ENCODE measurements around the gene SLC6A19. TPM values are rescaled to one million over a fixed set of nuclear protein-coding genes. Genes with fewer than 3 reads are reported as not detected.

Gene SLC6A19
- total RNA-seq, 1 donor from 2014 or later = not detected

GRCh38 chr5:1166370-1166769 lies 35.0 kb upstream of the SLC6A19 start:
- DNase-seq (ENCODE audit: low spot score) = no peak

DNA sequence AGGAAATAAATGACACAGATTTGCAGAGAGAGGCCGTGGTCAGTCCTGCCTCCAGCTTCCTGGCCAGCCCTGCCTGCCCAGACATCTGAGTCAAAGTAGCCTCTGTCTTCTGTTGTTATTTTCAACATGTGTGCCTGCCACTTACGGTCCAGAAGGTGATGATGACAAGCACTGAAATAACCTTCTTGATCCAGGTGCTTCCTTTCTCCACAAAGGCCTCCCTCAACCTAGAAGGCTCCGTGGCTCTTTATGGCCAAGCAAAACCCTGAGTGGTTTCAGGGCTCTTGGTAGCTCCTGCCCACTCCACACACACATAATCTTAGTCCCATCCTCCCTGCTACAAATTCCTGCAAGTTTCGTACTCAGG lies 34.1 kb upstream of the SLC6A19 start:
- DNase-seq (ENCODE audit: low spot score) = no peak

- DNase-seq (ENCODE audit: low spot score) = peak; percentile 78
These were observed 33.4 kb upstream of the SLC6A19 start for GRCh38 chr5:1167728-1168709.

DNA sequence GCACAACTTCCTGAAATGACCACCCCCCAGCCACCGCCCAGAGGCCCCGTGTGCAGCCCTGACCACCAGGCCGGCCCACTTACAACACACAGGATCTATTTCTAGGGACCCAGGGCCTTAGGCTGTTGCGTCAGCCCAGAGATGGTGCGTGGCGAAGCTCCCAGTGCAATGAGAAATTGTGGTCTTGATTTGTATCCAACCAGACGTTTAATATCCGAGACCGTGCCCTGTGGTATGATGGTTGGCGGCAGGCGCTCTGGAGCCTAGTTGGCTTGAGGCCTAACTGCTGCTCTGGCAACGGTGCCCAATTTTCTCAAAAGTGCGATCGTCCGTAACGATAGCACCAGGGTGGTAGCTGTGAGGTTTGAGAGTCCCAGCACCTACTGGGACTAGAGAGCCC lies 32.6 kb upstream of the SLC6A19 start:
- DNase-seq (ENCODE audit: low spot score) = no peak

DNA sequence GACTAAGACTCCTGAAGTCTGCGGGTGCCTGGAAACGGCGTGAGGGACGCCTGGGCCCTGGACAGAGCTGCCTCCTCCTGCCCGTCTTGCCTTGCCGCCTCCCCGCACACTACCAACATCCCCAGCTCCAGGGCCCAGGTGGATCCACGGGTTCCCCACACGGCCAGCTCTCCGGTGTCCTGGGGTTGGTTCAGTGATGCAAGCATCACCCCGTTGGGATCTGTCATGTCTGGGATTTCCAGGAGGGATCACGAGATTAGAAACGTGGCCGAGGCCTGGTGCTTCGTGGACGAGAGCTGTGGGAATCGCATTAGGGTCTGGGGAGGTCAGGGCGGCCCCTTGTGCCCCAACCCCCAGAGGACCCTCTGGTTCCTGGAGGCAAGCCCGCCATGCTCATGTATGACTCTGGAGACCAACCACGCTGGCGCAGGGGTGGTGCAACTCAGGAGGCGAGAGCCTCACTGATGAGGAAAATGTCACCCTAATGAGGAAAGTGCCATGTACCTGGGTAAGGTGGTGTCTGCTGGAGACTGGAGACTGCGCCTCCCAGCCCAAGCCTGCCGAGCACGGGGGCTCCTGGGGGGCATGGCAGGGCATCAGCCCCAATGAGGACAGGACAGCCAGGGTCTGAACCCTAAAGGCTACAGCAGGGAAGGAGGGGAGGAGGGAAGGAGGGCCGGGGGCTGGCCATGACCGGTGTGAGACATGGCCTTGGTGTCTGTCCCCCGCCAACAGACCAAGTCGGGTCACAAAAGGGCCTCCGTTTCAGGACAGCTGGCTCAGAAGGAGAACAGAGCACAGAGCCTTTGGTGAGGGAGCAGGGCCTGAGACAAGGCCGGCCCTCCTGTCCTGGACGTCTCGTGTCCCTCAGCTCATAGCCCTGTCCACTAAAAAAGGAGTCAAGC lies 31.9 kb upstream of the SLC6A19 start:
- DNase-seq (ENCODE audit: low spot score) = no peak

DNA sequence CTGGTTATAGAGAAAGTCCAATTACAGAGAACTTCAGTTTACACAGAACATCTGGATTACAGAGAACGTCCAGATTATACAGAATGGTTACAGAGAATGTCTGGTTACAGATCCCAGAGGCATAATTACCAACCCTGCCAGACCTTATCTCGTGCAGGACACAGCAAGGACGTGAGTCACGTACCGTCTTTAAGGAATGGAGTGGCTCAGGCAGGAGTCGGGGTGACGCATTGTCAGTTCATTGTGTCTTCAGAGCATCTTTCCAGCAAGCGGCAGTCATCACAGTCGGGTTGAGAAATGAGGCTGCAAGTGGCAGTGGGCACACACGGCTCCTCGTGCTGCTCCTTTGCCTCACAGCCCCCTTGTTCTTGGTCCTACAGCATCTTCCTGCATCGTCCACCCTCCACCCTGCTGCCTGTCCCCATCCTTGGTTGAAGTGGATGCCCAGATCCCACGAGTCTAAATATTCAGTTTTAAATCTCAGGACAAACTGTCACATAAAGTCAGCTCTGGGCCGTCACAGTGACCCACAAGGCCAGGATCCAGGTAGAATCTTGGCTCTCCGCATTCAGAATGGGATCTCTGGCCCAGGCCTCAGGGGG lies 30.0 kb upstream of the SLC6A19 start:
- DNase-seq (ENCODE audit: low spot score) = no peak

- DNase-seq (ENCODE audit: low spot score) = no peak
These were observed 29.3 kb upstream of the SLC6A19 start for GRCh38 chr5:1172007-1172581.

DNA sequence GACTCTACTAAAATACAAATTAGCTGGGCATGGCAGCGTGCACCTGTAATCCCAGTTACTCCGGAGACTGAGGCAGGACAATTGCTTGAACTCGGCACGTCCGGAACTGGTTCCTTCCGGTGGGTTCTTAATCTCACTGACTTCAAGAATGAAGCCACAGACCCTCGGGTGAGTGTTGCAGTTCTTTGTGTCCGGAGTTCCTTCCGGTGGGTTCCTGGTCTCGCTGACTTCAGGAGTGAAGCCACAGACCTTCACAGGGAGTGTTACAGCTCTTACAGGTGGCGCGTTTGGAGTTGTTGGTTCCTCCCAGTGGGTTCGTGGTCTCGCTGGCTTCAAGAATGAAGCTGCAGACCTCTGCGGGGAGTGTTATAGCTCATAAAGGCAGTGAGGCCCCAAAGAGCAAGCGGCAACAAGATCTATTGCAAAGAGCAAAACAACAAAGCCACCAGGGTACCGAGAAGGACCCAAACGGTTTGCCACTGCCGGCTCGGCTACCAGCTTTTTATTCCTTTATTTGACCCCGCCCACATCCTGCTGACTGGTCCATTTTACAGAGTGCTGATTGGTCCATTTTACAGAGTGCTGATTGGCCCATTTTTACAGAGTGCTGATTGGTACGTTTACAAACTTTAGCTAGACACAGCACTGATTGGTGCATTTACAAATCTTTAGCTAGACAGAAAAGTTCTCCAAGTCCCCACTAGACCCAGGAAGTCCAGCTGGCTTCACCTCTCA lies 28.6 kb upstream of the SLC6A19 start:
- DNase-seq (ENCODE audit: low spot score) = no peak

DNA sequence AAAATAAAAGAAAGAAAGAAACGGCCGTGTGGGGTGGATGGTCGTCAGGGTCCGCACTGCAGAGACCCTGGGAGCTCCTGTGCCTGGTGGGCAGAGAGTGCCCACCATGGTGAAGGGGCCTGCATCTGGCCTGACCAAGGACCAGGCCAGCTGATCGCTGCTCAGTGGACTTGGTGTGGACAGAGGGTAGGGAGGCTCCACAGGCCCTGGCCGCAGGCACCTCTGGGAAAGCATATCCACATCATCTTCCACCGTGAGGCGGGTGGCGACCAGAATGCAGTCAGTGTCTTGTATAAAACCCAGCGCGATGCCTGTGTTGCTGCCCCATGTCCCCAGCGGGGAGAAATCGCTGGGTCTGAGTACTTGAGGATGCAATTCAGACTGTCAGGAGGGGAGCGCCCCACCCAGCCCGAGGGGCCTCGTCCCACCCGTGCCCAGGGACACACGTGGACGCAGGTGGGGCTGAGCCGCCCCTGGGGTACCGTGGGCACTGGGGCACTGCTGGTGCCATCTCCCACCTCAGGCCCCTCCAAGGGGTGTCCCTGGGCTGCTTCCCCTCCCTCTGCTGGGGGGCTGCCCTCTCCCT lies 27.8 kb upstream of the SLC6A19 start:
- DNase-seq (ENCODE audit: low spot score) = no peak

DNA sequence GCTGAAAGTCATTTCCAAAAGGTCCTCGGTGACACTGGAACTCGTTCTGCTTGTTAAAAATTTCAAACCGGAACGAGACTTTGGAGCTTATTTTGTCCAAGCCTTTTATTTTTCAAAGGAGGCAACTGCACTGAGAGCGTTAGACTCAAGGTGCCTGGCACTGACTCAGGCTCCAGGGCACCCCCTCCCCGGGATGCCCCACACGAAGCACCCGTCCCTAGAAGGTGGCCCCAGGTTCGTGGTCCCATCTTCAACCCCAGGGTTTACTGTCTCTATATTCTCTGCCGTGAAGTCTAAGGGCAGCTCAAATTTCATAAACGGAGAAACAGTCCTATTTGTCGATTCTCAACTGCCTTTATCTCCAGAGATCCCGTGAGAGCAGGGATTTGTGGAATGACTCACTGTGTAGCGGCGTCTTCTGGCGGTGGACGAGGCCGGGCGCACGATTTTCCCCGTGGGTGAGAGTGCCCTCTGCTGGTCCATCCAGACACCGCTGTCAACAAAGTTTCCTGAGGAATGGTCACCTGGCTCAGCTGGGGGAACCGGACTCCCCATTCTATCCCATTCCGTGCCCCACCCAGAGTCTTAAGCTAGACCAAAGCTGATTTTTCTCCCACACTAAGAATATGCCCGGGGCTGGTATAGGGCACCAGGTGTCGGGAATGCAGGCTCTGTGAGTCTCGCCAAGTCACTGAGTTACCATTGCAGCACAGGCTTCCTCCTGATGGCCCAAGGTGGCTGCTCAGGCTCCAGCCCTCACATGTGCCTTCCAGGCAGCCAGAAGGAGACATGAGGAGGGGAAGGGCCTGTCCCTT lies 27.1 kb upstream of the SLC6A19 start:
- DNase-seq (ENCODE audit: low spot score) = peak; percentile 67

DNA sequence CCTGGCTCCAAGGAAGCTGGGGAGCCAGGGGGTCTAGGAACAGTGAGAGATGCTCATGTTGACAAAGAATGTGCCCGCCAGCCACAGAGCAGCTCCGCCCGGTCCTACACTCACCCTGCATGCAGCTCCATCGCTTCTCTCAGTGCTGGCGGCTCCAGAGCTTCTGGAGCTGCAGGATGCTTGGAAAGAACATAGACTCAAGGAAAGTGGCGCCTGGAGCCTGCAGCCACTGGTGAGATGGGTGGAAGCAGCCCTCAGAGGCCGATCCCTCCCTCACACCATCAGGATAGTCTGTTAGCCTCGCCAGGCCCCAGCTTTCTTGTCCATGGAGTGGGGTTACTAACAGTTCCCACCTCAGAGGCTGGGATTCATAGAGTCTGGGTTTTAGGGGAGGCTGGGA lies 26.4 kb upstream of the SLC6A19 start:
- no peak for DNase-seq (ENCODE audit: low spot score)

DNA sequence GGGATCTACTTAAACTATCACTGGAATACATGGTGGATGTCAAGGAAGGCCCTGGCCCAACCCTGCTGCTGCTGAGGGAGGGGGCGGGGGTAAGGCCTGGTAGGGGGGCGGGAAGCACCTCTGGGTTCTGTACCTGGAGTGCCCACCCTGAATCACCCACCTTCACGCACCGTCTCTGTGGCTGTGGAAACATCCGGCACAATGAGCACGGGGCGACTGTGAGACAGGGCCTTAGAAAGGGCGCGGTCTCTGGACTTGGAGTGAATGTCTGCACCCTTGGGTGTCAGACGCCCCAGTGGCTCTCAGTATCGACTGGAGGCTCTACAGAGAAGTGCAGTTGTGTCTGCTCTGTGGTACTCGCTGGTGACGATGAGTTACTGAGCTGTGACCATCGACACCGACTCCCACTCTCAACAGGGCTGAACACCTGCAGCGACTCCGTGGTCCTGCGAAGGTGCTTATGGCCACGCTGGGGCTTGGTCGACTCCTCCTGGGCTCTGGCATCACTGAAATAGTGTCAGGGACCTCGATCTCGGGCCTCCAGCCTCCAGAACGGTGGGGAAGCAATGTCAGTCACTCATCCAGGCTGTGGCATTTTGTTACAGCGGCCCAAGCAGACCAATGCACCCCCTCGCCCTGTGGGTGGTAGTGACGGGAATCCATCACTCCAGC lies 25.5 kb upstream of the SLC6A19 start:
- no peak for DNase-seq (ENCODE audit: low spot score)

GRCh38 chr5:1176473-1177391 lies 24.7 kb upstream of the SLC6A19 start:
- DNase-seq (ENCODE audit: low spot score) = no peak

- DNase-seq (ENCODE audit: low spot score) = no peak
These were observed 23.4 kb upstream of the SLC6A19 start for GRCh38 chr5:1177826-1178528.

- DNase-seq (ENCODE audit: low spot score) = no peak
These were observed 22.6 kb upstream of the SLC6A19 start for GRCh38 chr5:1178529-1179382.

GRCh38 chr5:1179383-1179715 lies 22.0 kb upstream of the SLC6A19 start:
- no peak for DNase-seq (ENCODE audit: low spot score)

DNA sequence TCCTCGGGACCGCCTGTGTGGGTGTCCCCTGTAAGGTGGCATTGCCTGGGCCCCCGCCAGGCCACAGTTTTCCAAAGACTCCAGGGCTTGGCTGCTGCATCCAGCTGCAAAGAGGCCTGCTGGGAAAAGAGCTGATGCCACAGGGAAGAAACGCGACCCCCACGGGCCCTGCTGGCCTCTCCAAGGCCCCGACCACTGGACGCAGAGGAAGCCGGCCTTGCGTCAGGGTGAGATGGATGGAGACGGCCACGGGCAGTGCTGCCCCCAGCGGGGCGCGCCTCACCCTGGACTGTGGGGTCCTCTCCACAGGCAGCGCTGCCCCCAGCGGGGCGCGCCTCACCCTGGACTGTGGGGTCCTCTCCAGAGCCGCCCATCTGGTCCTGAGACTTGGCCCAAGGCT lies 21.3 kb upstream of the SLC6A19 start:
- no peak for DNase-seq (ENCODE audit: low spot score)

Data from ureter (tissue), 1 donor.